ENCODE measurements around the gene KRTAP12-1.

Gene KRTAP12-1

DNA sequence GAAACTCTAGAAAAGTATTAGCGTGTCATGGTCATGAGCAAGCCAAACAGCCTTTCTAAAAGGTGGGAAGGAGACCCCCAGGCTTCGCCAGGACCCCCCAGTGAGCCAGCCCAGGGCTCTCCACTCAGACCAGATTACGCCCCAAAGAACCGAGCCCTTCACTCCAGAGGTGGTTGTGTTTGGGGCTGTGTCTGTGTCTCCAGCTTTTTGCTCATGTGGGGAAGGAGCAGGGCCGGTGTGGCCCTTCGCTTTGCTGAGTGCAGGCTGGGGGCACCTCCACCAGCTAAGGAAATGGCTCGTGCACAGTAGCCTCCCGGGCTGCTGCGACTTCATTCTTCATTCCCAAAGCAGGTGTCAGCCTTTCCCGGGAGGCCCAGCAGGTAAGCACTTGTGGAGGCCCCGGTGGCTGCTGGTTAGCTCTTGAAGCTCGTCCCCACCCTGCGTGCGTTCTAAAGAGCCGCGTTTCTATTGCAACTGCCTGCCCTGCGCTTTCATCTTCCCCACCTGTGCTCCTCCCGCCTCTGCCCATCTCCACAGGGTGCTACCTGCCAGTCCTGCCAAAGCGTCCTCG is 28.9 kb upstream of the KRTAP12-1 start:
- DNase-seq = peak; percentile 98

- peak; percentile 60 for DNase-seq
Measured at GRCh38 chr21:44710294-44710665, 28.3 kb upstream of the KRTAP12-1 start.

DNA sequence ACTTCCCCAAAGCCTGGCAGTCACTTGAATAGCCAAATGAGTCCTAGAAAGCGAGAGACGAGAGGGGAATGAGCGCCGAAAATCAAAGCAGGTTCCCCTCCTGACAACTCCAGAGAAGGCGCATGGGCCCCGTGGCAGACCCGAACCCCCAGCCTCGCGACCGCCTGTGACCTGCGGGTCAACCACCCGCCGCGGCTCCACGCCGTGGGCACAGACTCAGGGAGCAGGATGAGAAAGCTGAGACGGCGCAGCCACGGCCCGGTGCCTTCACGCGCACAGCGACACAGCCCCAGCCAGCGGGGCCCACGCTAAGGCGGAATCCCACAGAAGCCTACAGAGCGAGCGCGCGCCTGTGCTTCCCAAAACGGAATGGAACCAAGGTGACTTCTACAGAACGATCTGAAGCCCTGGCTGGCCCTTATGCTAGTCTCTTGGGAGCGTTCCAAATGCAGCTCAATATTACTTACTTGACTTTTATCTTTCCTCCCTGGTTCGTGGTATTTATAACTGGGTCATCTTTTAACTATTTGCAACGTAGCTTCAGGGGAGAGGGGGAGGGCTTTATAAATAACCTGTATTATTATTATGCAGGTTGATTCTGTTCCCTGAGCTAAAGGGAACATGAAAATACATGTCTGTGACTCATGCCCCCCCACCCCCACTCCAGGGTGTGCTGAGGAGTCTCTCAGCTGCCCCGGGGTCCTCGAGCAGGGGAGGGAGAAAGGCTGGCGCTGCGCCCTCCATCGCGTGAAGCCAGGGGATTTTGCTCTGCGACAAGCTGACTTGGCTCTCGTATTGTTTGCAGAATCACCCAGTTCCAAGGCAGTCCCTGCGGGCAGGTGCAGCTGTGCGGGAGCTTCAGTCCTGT is 27.7 kb upstream of the KRTAP12-1 start:
- DNase-seq = peak; percentile 84

- no peak for DNase-seq
Measured at GRCh38 chr21:44708866-44709425, 27.0 kb upstream of the KRTAP12-1 start.

DNA sequence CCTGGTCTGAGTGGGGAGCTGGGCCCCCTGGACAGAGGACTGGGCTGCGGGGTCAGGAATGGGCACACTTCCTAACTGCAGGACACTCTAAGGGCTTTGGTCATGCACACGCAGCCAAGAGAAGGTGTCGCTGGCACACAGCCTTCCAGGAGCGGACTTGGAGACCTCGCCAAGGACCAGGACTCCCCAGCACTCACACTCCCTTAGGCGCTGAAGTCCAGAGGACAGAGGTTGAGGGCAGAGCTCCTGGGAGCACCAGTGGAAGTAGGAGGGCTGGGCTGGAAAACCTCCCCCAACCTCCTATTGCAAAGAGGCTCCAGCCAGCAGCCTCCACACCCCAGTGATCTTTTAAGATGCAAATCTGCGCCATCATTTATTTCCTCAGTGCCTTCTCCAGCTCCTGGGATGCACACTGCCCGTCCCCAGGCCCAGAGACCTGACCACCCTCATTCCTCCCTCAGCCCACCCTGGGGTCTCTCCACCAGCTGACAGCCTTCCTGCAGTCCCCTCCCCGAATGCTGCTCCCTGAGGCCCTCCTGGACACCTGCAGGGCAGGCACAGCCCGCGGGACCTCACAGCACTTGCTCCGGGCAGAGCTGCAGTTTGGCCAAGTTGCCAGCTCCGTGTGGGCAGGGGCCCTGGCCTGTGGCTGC is 26.4 kb upstream of the KRTAP12-1 start:
- DNase-seq = no peak

- DNase-seq = no peak
Measured at GRCh38 chr21:44706706-44707581, 25.0 kb upstream of the KRTAP12-1 start.

GRCh38 chr21:44706026-44706705 is 24.2 kb upstream of the KRTAP12-1 start:
- no peak for DNase-seq

DNA sequence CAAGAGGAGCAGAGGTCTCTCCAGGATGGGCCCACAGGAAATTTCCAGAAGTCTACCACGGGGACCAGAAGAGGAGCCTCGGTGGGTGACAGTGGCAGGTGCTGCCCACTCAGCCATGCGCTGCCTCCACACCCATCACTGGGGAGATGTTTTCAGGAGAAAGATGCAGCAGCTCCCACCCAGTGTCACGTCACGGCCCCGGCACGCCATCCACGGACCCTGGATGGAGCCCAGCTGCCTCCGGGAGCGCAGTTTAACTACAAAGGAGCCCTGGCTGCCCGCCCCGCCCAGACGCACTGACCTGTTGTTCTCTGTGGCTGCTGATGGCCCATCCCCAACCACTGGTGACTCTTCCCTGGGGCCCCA is 22.7 kb upstream of the KRTAP12-1 start:
- DNase-seq = no peak

- no peak for DNase-seq
Measured at GRCh38 chr21:44703731-44704635, 22.0 kb upstream of the KRTAP12-1 start.

DNA sequence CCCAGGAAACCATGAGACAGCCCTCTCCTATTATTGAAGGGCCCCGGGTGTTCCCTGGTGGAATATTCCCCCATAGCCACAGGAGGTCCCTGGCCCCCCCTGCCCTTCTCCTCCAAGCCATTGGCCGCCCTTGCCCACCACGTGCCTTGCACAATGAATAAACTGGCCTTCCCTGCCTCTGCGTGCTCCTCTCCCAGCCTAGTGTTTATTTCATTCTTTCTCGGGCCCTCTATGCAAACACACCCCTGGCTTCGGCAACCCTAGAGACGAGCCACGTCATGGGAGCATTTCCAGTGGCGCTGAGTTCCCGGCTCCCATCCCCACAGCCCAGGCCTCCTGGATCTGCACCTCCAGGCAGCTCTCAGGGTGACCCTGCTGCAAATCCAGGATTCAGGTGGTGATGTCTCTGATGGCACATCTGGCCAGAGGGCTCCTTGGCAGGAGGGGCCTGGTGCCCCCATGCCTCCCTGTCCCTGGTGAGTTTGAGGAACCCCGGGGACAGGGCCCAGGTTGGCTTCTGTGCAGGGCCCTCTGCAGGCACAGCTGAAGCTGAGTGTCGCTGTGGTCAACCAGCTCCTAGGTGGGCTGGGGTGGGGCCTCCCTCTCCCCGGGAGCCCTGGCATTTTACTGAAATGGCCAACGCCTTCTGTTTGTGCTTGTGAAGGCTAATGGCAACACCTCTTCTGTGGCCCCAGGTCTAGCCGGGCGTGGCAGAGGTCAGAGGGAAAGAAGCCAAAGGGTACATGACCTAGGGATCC is 21.2 kb upstream of the KRTAP12-1 start:
- DNase-seq = peak; percentile 95

- DNase-seq = peak; percentile 93
Measured at GRCh38 chr21:44702111-44702972, 20.4 kb upstream of the KRTAP12-1 start.

GRCh38 chr21:44701541-44701940 is 19.6 kb upstream of the KRTAP12-1 start:
- DNase-seq = peak; percentile 84

DNA sequence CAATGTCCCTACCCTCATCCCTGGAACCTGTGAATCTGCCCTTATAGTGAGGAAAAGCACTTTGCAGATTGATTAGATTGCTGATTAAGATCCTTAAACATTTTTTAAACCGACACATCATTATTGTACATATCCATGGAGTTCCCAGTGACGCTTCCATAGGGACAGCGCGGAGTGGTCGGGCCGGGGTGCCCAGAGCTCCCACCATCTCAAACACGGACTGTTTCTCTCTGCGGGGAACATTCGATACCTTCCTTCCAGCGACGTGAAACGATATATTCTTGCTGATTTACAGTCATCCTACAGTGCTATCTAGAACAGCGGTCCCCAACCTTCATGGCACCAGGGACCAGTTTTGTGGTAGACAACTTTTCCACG is 19.0 kb upstream of the KRTAP12-1 start:
- DNase-seq = no peak

GRCh38 chr21:44700101-44701022 is 18.4 kb upstream of the KRTAP12-1 start:
- peak; percentile 24 for DNase-seq

DNA sequence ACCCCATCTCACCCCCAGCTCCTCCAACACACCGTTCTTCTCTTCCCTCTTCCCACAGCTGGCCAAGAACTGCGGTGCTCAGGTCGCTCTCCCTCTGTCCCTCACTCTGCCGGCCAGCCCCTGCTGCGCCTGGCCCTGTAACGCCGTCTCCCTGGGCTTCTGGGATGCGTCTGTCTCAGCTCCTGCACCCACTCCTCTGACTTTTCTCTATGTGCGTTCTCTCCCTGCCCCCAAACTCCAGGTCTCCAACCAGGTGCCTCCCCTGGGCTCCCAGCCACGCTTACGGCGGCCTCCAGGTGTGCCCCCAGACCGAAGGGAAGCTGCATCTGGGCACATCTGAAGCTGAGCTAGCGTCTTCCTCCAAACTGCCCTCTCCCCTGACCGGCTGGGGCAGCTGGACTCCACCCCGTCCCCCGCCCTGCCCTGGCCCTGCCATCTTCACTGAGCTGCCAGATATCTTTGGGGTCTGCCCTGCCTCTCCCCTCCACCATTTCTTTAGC is 17.6 kb upstream of the KRTAP12-1 start:
- DNase-seq = no peak

DNA sequence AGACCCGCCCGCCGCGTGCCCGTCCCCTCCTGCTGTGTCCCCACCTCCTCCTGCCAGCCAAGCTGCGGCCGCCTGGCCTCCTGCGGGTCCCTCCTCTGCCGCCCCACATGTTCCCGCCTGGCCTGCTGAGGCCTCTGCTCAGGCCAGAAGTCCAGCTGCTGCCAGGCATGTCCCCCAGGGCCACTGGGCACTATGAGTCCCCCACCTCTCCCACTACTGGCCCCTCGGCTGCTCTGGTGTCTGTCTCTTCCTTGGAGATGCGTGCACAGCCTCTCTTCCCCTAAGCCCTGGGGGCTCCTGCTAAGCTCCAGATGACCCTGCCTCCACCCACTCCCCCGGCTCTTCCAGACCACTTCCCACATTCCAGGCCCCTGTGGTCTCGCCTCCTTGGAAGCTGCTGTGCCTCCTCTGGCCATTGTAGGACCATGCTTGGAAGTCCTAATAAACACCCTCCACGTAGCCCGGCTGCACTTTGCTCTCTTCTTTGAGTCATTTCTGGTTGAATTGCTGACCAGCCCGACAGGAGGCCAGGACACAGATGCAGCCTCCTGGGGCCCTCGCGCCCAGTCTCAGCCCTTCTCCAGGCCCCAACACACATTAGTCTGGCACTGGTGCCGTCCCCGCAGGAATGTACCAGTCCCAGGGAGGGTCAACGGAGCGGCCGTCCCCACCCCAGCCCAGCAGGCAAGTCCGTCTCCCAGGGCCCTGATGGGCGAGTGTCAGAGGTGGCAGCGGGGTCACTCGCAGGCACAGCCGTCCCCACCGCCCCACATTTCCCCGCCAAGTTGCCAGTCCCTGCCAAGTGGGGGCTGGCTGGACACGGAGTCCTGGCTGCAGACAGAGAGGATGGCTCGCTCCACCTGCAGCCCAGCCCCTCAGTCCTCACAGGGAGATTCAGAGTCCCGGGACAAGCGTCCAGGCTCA is 16.1 kb upstream of the KRTAP12-1 start:
- DNase-seq = peak; percentile 95

Measured in NCI-H69 (cell line).